Measurements from ENCODE around the gene COG4. TPM values are rescaled to one million over a fixed set of nuclear protein-coding genes. Genes with fewer than 3 reads are reported as not detected.

COG4 gene
- total RNA-seq, 1 donor from 2014 or later, result 70.8 TPM

DNA sequence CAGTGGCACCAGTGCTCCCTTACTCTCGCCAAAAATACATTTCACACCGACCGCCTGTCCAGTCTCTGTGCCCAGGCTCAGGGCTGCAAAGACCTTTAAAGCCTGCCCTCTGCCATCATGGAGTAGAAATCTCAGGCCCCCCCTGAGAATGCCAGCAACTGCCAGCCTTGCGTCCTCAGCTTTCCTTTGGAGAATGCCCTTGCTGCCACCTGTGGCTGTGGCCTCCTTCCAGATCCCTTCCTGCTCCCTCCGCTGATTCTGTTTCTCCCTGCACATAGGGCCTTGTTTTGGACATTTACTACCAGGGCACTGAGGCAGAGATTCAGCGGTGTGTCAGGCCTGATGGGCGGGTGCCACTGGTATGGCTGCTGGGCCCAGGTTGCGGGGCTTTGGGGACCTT, 55.7 kb downstream of the COG4 start:
- Mint-ChIP-seq H3K4me1 (ENCODE audit: low read depth, unreplicated experiment) (no peaks in the 10 kb centered on the region), H3K36me3 (ENCODE audit: unreplicated experiment) (no peaks in the 10 kb centered on the region), H3K27ac (ENCODE audit: unreplicated experiment) (no peak overlapping the region), H3K27me3 (ENCODE audit: unreplicated experiment) (peaks cover 9% of the 10 kb centered on the region), H3K9me3 (ENCODE audit: unreplicated experiment) (peaks cover 1% of the 10 kb centered on the region), H3K4me3 (ENCODE audit: unreplicated experiment) (no peak overlapping the region)
- no peak for DNase-seq
- TF ChIP-seq, protein P1, sequence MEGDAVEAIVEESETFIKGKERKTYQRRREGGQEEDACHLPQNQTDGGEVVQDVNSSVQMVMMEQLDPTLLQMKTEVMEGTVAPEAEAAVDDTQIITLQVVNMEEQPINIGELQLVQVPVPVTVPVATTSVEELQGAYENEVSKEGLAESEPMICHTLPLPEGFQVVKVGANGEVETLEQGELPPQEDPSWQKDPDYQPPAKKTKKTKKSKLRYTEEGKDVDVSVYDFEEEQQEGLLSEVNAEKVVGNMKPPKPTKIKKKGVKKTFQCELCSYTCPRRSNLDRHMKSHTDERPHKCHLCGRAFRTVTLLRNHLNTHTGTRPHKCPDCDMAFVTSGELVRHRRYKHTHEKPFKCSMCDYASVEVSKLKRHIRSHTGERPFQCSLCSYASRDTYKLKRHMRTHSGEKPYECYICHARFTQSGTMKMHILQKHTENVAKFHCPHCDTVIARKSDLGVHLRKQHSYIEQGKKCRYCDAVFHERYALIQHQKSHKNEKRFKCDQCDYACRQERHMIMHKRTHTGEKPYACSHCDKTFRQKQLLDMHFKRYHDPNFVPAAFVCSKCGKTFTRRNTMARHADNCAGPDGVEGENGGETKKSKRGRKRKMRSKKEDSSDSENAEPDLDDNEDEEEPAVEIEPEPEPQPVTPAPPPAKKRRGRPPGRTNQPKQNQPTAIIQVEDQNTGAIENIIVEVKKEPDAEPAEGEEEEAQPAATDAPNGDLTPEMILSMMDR (IDR thresholded peaks at IDR 0.05; ENCODE audit: partially characterized antibody, unreplicated experiment), result no peak

DNA sequence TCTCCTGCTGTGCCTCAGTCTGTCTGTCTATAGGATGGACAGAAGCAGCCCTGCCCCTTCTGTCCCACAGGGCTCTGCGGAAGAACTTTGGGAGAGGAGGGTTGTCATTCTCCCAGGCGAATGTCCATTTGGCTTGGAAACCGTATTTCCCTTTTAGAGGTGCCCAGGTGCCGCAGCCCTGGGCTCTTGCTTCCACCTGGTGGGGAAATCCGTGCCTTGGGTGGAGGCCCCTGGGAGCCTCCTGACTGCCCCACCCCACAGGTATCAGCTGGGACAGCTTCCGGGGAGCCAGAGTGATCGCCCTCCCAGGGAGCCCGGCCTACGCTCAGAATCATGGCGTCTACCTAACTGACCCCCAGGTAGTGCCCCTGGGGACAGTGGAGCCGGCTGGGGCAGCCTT, 56.2 kb downstream of the COG4 start:
- TF ChIP-seq, protein P1 (IDR thresholded peaks at IDR 0.05; ENCODE audit: partially characterized antibody, unreplicated experiment), result no peak

DNA sequence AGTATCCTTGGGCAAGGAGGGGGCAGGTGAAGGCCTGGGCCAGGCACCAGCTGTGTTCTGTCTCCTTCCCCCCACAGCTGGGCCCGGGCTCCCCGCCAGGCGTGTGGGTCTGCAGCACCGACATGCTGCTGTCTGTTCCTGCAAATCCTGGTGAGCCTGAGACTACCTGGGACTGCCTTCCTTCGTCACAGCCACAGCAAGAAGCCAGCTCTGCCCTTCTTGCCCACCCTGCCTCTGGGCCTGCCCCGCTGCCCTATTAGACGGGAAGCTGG, 56.6 kb downstream of the COG4 start:
- Mint-ChIP-seq H3K4me3 (ENCODE audit: unreplicated experiment) (no peak overlapping the region), H3K27ac (ENCODE audit: unreplicated experiment) (no peak overlapping the region), H3K4me1 (ENCODE audit: low read depth, unreplicated experiment) (peaks cover under 1% of the 10 kb centered on the region), H3K36me3 (ENCODE audit: unreplicated experiment) (no peaks in the 10 kb centered on the region), H3K27me3 (ENCODE audit: unreplicated experiment) (peaks cover 9% of the 10 kb centered on the region), H3K9me3 (ENCODE audit: unreplicated experiment) (peaks cover 2% of the 10 kb centered on the region)
- TF ChIP-seq, protein P1 (IDR thresholded peaks at IDR 0.05; ENCODE audit: partially characterized antibody, unreplicated experiment), result no peak
- no peak for DNase-seq

More for the DNA sequence above, 56.2 kb downstream of the COG4 start:
- Mint-ChIP-seq H3K27ac (ENCODE audit: unreplicated experiment) (no peak overlapping the region), H3K4me3 (ENCODE audit: unreplicated experiment) (no peak overlapping the region), H3K36me3 (ENCODE audit: unreplicated experiment) (no peaks in the 10 kb centered on the region), H3K9me3 (ENCODE audit: unreplicated experiment) (peaks cover 1% of the 10 kb centered on the region), H3K4me1 (ENCODE audit: low read depth, unreplicated experiment) (no peaks in the 10 kb centered on the region), H3K27me3 (ENCODE audit: unreplicated experiment) (peaks cover 9% of the 10 kb centered on the region)
- DNase-seq, result no peak

DNA sequence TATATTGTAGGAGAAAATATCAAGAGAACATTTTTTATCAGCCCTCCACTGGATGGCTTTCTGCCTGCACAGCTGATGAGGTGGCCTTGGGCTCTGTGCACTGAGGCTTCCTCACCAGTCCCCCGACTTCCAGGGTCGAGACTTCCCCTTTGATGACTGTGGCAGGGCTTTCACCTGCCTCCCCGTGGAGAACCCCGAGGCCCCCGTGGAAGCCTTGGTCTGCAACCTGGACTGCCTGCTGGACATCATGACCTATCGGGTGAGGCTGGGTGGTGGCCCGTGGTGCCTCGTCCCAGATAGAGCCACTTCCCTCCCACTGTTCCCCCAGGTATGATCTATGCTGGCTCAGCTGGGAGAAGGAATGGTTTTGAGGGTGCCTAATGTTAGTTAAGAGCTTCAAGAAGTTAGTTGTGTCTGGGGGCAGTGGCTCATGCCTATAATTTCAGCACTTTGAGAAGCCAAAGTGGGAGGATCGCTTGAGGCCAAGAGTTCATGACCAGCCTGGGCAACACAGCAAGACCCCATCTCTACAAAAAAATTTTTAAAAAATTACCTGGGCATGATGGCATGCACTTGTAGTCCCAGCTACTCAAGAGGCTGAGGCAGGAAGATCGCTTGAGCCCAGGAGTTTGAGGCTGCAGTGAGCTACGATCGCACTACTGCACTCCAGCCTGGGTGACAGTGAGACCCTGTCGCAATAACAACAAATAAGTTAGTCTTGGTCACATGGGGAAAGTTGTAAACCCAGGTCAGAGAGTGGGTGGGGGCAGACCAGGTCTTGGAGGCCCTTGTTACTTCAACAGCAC, 57.2 kb downstream of the COG4 start:
- Mint-ChIP-seq H3K4me3 (ENCODE audit: unreplicated experiment) (no peak overlapping the region), H3K4me1 (ENCODE audit: low read depth, unreplicated experiment) (peaks cover 3% of the 10 kb centered on the region), H3K9me3 (ENCODE audit: unreplicated experiment) (peaks cover 4% of the 10 kb centered on the region), H3K27me3 (ENCODE audit: unreplicated experiment) (peaks cover 9% of the 10 kb centered on the region), H3K36me3 (ENCODE audit: unreplicated experiment) (no peaks in the 10 kb centered on the region), H3K27ac (ENCODE audit: unreplicated experiment) (no peak overlapping the region)
- TF ChIP-seq, protein P1 (IDR thresholded peaks at IDR 0.05; ENCODE audit: partially characterized antibody, unreplicated experiment), result no peak
- no peak for DNase-seq

DNA sequence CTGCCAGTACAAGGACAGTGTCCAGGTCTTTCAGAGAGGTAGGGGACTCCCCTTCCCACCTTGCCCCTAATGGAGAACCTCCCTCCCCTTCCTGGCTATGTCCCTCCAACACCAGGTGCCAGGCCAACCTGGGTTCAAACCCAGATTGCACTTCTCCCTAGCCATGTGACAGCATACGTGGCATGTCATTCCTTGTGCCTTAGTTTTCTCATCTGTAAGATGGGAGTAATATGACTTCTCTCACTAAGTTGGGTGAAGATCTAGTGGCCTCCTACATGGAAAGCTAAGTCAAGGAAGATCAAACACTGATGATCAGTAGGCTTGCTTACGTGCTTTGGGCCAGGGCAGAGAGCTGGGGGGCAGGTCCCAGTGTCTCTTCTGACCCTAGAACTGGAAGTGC, 60.1 kb downstream of the COG4 start:
- H3K4me3 Mint-ChIP-seq (ENCODE audit: unreplicated experiment), result no peak overlapping the region
- H3K9me3 Mint-ChIP-seq (ENCODE audit: unreplicated experiment), result peaks cover 4% of the 10 kb centered on the region
- TF ChIP-seq, protein P1 (IDR thresholded peaks at IDR 0.05; ENCODE audit: partially characterized antibody, unreplicated experiment), result no peak
- no peak overlapping the region for H3K27ac Mint-ChIP-seq (ENCODE audit: unreplicated experiment)
- peaks cover 7% of the 10 kb centered on the region for H3K27me3 Mint-ChIP-seq (ENCODE audit: unreplicated experiment)
- DNase-seq, result no peak
- H3K4me1 Mint-ChIP-seq (ENCODE audit: low read depth, unreplicated experiment), result peaks cover 9% of the 10 kb centered on the region
- H3K36me3 Mint-ChIP-seq (ENCODE audit: unreplicated experiment), result no peaks in the 10 kb centered on the region

All from glutamatergic neuron (in vitro differentiated cells).